Measurements from ENCODE around the gene NTF3. TPM values are rescaled to one million over a fixed set of nuclear protein-coding genes. Genes with fewer than 3 reads are reported as not detected.
"Not testable (repeated sequence)": the region's sequence is repeated elsewhere in the genome, so short reads cannot be mapped to it uniquely, and the experiment has no call there.

Gene NTF3
- total RNA-seq, 1 donor from 2014 or later: 14.0 TPM

- no peak for DNase-seq (ENCODE audit: low spot score)
These were observed 102.7 kb downstream of the NTF3 start for GRCh38 chr12:5534426-5535199.

- peak; percentile 15 for DNase-seq (ENCODE audit: low spot score)
These were observed 103.6 kb downstream of the NTF3 start for GRCh38 chr12:5535541-5535940.

GRCh38 chr12:5537026-5537615 lies 105.2 kb downstream of the NTF3 start:
- DNase-seq (ENCODE audit: low spot score): not testable (repeated sequence)

- no peak for DNase-seq (ENCODE audit: low spot score)
These were observed 105.9 kb downstream of the NTF3 start for GRCh38 chr12:5537771-5538170.

All from umbilical cord (tissue), 2 donors.